K562 (cell line): ENCODE results near the gene FAM222A. TPM values are rescaled to one million over a fixed set of nuclear protein-coding genes. Genes with fewer than 3 reads are reported as not detected.

Experiments
- DMBX1 ChIP-seq: fragments of 250-450 bp; sonication (Bioruptor Pico); IDR thresholded peaks from 2 replicates; pipeline ENCODE4 v1.8.0; 2022; ENCODE audit warnings: inconsistent platforms, mild to moderate bottlenecking, moderate library complexity, borderline replicate concordance
- E2F6 ChIP-seq, 2 experiments: IDR thresholded peaks; 2 replicates each; pipeline ENCODE4 v1.6.1; 2011; ENCODE audit warnings: borderline replicate concordance in 1 of 2, control low read depth in 1 of 2, low read depth in 1 of 2, low read length in 1 of 2, mild to moderate bottlenecking in 1 of 2, mixed read lengths in 1 of 2, moderate library complexity in 1 of 2; ENCODE audit not compliant: insufficient read depth in 1 of 2, insufficient read length in 1 of 2, poor library complexity in 1 of 2, severe bottlenecking in 1 of 2; ENCODE audit errors: extremely low read depth in 1 of 2
- KDM1A ChIP-seq, 2 experiments: fragments of 450-650 bp; IDR thresholded peaks; 2 replicates each; pipeline ENCODE4 v1.6.1; 2016; ENCODE audit warnings: mild to moderate bottlenecking in 2 of 2
- MCM7 ChIP-seq, 2 experiments: fragments of 450-650 bp; IDR thresholded peaks; 2 replicates each; pipeline ENCODE4 v1.6.1; 2016 to 2018
- NCOA6 ChIP-seq: fragments of 450-650 bp; IDR thresholded peaks from 2 replicates; pipeline ENCODE4 v1.6.1; 2017; ENCODE audit warnings: mild to moderate bottlenecking
- NRF1 ChIP-seq, 2 experiments: fragments of 450-650 bp; IDR thresholded peaks in 1 of 2; conservative IDR thresholded peaks in 1 of 2; 2 replicates each; pipeline ENCODE4 v1.6.1; 2014; ENCODE audit warnings: mild to moderate bottlenecking in 2 of 2
- NUFIP1 ChIP-seq: fragments of 450-650 bp; IDR thresholded peaks from 2 replicates; pipeline ENCODE4 v1.6.1; 2018; ENCODE audit not compliant: partially characterized antibody
- PHF20 ChIP-seq: fragments of 450-650 bp; IDR thresholded peaks from 2 replicates; pipeline ENCODE4 v1.6.1; 2018; ENCODE audit not compliant: partially characterized antibody
- PYGO2 ChIP-seq: fragments of 450-650 bp; IDR thresholded peaks from 2 replicates; pipeline ENCODE4 v1.6.1; 2016; ENCODE audit warnings: mild to moderate bottlenecking, missing genetic modification characterization, moderate library complexity, missing compliant biosample characterization
- RFX7 ChIP-seq: fragments of 250-450 bp; sonication (Bioruptor Pico); IDR thresholded peaks from 2 replicates; pipeline ENCODE4 v1.5.1; 2021; ENCODE audit warnings: mild to moderate bottlenecking
- SMAD1 ChIP-seq: fragments of 150-350 bp; IDR thresholded peaks from 2 replicates; pipeline ENCODE4 v1.6.1; 2014; ENCODE audit warnings: low read length, low read depth; ENCODE audit not compliant: partially characterized antibody
- SOX6 ChIP-seq: fragments of 450-650 bp; IDR thresholded peaks from 2 replicates; pipeline ENCODE4 v1.6.1; 2014; ENCODE audit warnings: mild to moderate bottlenecking
- ZBTB26 ChIP-seq: fragments of 450-650 bp; formaldehyde crosslinking; IDR thresholded peaks from 2 replicates; pipeline ENCODE4 v1.4.0; 2022; ENCODE audit warnings: missing genetic modification characterization
- ZFP1 ChIP-seq: fragments of 450-650 bp; formaldehyde crosslinking; IDR thresholded peaks from 2 replicates; pipeline ENCODE4 v1.4.0; 2020; ENCODE audit warnings: mild to moderate bottlenecking, mixed read lengths
- ZMIZ1 ChIP-seq, 2 experiments: fragments of 150-350 bp in 1 of 2; IDR thresholded peaks; 2 replicates each; pipeline ENCODE4 v1.6.1; 2012 to 2016; ENCODE audit warnings: low read depth in 2 of 2, low read length in 2 of 2, mild to moderate bottlenecking in 1 of 2, moderate library complexity in 1 of 2
- polyA plus RNA-seq, 8 experiments: library from polyadenylated mRNA; depleted of rRNA in 4 of 8; stranded (reverse) in 5 of 8; unstranded in 3 of 8; fragments of >200 nt; fragmentation: Nextera tagmentation in 2 of 8; fragmentation: Illumina TruSeq in 1 of 8; extraction: Ambion mirVana in 2 of 8; extraction: Trizol in 1 of 8; gene quantifications; 2 replicates each; pipeline versions ENCODE4 v1.2.1 to v1.2.3, GENCODE V29; 2011 to 2014; ENCODE audit warnings: inconsistent platforms in 1 of 8, missing spikeins in 1 of 8
- total RNA-seq, 7 experiments: library from RNA; depleted of rRNA in 6 of 7; stranded (reverse); fragments of >200 nt in 6 of 7; fragmentation: Illumina TruSeq in 2 of 7; extraction: Trizol in 2 of 7; gene quantifications; 2 replicates each; pipeline versions ENCODE4 v1.2.1 to v1.2.3, GENCODE V29; 2011 to 2021; ENCODE audit warnings: low replicate concordance in 1 of 7
- TF ChIP-seq, protein P1 (sequence below): fragments of 250-450 bp; sonication (Bioruptor Pico); IDR thresholded peaks from 2 replicates; pipeline ENCODE4 v1.5.0; 2020; ENCODE audit warnings: mild to moderate bottlenecking
- TF ChIP-seq, protein P2 (sequence below): sonication (generic); formaldehyde crosslinking; IDR thresholded peaks from 2 replicates; pipeline ENCODE4 v1.9.0; 2022; ENCODE audit warnings: mild to moderate bottlenecking, missing genetic modification reagents

Gene FAM222A
- total and polyA plus RNA-seq, 9 of the 15 experiments (the other 6 are each of a cell fraction or from before 2014, with no cell fraction given), result 0.03 to 0.36 (median 0.12) TPM; not detected in 1

DNA sequence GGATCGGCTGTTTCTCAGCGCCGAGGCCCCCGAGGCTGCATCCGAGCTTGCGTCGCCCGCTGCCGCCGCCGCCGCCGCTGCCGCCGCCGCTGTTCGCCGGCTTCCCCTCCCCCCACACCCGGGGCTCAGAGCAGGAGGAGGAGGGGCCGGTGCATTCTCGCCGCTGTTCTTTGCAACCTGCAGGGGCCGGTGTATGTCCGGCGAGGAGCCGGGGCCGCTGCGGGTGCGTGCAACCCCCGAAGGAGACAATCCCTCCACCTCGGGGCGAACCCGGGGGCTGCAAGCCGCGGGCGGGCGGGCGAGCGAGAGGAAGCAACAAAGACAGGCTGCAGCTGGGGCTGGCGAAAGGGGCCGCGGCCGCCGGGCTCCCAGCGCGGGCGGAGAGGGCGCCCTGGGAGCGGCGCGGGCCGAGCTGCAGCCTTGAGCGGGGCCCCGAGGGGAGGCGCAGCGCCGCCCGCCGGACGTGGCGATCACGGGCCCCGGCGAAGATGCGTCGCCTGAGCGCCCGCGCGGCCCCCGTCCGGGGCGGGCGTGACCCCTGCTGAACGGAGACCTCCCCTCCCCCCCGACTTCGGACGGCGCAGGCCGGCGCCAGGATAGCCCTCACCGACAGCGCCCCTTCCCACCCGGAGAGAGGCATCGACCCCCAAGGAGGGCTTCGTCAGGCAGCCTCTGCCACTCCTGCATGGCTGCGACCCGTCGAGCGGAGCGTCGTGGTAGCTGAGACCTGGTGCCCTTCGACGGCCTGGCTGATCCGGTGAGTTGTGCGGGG lies 702 bp downstream of the FAM222A start (continued):
- TF ChIP-seq SMAD1, result no peak
- no peak for TF ChIP-seq RFX7
- no peak for TF ChIP-seq NUFIP1
- TF ChIP-seq ZMIZ1 (IDR thresholded peaks at IDR 0.05; ENCODE audit: low read depth in 2 of 2, low read length in 2 of 2), result no peak
- no peak for TF ChIP-seq PHF20
- no peak for TF ChIP-seq SOX6
- TF ChIP-seq DMBX1, result no peak
- no peak for TF ChIP-seq ZBTB26 (CRISPR knock-in tag)
- no peak; a peak in 1 of 4 replicates for TF ChIP-seq NRF1 (conservative IDR thresholded peaks at IDR 0.05 in 1 of 2, IDR thresholded peaks at IDR 0.05 in 1 of 2)
- TF ChIP-seq E2F6 (IDR thresholded peaks at IDR 0.05; ENCODE audit: borderline replicate concordance in 1 of 2, extremely low read depth in 1 of 2, insufficient read depth in 1 of 2, insufficient read length in 1 of 2, low read depth in 1 of 2, low read length in 1 of 2, poor library complexity in 1 of 2, severe bottlenecking in 1 of 2), result peak in 1 of 2 experiments; percentile 10
- TF ChIP-seq NCOA6, result no peak
- TF ChIP-seq, protein P1, sequence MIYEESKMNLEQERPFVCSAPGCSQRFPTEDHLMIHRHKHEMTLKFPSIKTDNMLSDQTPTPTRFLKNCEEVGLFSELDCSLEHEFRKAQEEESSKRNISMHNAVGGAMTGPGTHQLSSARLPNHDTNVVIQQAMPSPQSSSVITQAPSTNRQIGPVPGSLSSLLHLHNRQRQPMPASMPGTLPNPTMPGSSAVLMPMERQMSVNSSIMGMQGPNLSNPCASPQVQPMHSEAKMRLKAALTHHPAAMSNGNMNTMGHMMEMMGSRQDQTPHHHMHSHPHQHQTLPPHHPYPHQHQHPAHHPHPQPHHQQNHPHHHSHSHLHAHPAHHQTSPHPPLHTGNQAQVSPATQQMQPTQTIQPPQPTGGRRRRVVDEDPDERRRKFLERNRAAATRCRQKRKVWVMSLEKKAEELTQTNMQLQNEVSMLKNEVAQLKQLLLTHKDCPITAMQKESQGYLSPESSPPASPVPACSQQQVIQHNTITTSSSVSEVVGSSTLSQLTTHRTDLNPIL (CRISPR knock-in tag), result no peak
- TF ChIP-seq KDM1A (IDR thresholded peaks at IDR 0.05), result no peak
- TF ChIP-seq ZFP1 (CRISPR knock-in tag), result no peak
- TF ChIP-seq PYGO2 (tag), result no peak
- TF ChIP-seq, protein P2, sequence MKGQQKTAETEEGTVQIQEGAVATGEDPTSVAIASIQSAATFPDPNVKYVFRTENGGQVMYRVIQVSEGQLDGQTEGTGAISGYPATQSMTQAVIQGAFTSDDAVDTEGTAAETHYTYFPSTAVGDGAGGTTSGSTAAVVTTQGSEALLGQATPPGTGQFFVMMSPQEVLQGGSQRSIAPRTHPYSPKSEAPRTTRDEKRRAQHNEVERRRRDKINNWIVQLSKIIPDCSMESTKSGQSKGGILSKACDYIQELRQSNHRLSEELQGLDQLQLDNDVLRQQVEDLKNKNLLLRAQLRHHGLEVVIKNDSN (CRISPR knock-in tag), result no peak
- TF ChIP-seq MCM7 (IDR thresholded peaks at IDR 0.05), result no peak
